ENCODE data around the gene SV2A. TPM values are rescaled to one million over a fixed set of nuclear protein-coding genes. Genes with fewer than 3 reads are reported as not detected.
"Not testable (repeated sequence)": the region's sequence is repeated elsewhere in the genome, so short reads cannot be mapped to it uniquely, and the experiment has no call there.

The SV2A gene
- total RNA-seq, 6 experiments from 2014 or later: 0.12 to 0.50 (median 0.25) TPM

DNA sequence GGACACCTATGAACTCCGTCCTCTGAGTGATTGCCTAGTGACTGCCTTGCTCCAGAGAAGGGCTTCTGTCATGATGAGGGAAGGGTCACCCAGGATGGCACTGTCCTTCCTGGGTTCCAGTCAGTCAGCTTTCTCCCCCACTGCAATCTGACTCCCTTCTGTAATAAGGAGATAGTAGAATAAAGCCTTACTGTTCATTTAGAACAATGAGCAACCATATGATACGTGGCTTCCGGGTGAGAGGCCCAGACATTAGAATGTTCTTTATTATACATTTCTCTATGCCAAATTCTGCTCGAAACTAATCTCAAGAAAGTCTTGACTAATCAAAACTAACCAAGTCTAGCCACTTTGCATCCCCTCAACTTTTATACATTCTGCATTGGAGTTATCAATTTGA lies 27.6 kb upstream of the SV2A start:
- Histone ChIP-seq H3K27me3 (no peaks in the 10 kb centered on the region), H3K9me3 (no peaks in the 10 kb centered on the region), H3K4me1 (no peaks in the 10 kb centered on the region), H3K36me3 (peaks cover 0 to 49% (median 25%) of the 10 kb centered on the region in 4 donors), H3K4me3 (no peak overlapping the region), H3K27ac (no peak overlapping the region)
- DNase-seq (no peak), ATAC-seq (no peak)
- no peak for TF ChIP-seq POLR2A (IDR thresholded peaks at IDR 0.05)
- no peak for TF ChIP-seq CTCF (IDR thresholded peaks at IDR 0.05)
- intact Hi-C loops (cut with DNase I): no loop called here
- 92% methylated on average over 3 of the region's 4 CpGs for WGBS (ENCODE audit: insufficient coverage, low coverage, low lambda C conversion rate, missing lambda C conversion rate)

DNA sequence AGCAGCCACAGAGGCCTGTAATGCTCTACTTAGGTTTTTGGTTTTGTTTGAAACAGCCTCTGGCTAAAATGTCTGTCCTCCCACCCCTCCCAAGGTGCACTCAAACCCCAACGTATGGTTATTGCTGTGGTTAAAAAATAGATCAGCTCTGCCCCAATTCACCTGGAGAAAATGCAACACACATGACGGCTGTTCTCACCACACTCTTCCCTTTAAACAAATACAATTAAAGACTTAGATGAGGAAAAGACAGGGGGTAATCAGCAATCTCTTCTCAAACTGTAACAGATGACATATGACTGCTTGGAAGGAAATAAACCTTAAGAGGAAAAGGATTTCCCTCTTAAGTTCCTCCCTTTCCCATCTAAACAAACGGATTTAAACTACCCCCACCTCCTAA lies 25.2 kb upstream of the SV2A start:
- Histone ChIP-seq H3K9me3 (no peaks in the 10 kb centered on the region), H3K4me3 (no peak overlapping the region), H3K27ac (no peak overlapping the region), H3K4me1 (peaks cover 0 to 11% (median 0%) of the 10 kb centered on the region in 4 donors), H3K27me3 (no peaks in the 10 kb centered on the region), H3K36me3 (peaks cover 0 to 32% (median 18%) of the 10 kb centered on the region in 4 donors)
- ATAC-seq (no peak), DNase-seq (no peak)
- intact Hi-C loops (cut with DNase I): no loop called here
- TF ChIP-seq POLR2A (IDR thresholded peaks at IDR 0.05): no peak
- TF ChIP-seq CTCF (IDR thresholded peaks at IDR 0.05): no peak
- 59% methylated on average over 3 of the region's 3 CpGs for WGBS (ENCODE audit: insufficient coverage, low coverage, low lambda C conversion rate, missing lambda C conversion rate)

GRCh38 chr1:149942207-149942606 lies 24.6 kb upstream of the SV2A start:
- intact Hi-C loops (cut with DNase I): no loop called here
- H3K27ac ChIP-seq: no peak overlapping the region
- H3K4me1 ChIP-seq: peaks cover 0 to 12% (median 0%) of the 10 kb centered on the region in 4 donors

DNA sequence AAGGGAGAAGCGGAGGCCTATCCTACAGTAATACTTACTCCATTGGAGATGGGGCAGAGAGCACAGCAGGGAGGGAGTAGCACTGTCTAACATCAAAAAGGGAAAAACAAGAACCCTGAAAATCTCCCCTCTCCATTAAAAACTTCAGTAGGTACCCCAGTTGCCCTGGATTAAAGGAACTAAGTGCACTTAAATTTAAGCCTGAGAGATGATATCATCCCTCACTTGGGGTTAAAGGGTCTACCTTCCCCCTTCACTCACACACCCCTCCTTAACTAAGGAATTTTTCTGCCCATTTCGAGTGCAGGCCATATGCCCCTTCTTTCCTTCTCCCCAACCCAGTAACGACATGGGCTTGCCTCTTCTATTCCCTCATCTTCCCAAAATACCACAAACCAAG lies 22.8 kb upstream of the SV2A start:
- DNase-seq (no peak), ATAC-seq (no peak)
- H3K9me3 ChIP-seq: no peaks in the 10 kb centered on the region
- peak overlapping the region in 1 of 3 donors; percentile 71 for H3K27ac ChIP-seq
- no peak overlapping the region for H3K4me3 ChIP-seq
- 93% methylated on average over 3 of the region's 3 CpGs for WGBS (ENCODE audit: insufficient coverage, low coverage, low lambda C conversion rate, missing lambda C conversion rate)
- no peaks in the 10 kb centered on the region for H3K27me3 ChIP-seq
- no peak for TF ChIP-seq POLR2A (IDR thresholded peaks at IDR 0.05)
- TF ChIP-seq CTCF (IDR thresholded peaks at IDR 0.05): no peak
- peaks cover 0 to 21% (median 3%) of the 10 kb centered on the region in 4 donors for H3K4me1 ChIP-seq
- H3K36me3 ChIP-seq: peaks cover 0 to 14% (median 7%) of the 10 kb centered on the region in 4 donors
- intact Hi-C loops (cut with DNase I): no loop called here

More at GRCh38 chr1:149942207-149942606, 24.6 kb upstream of the SV2A start:
- no peaks in the 10 kb centered on the region for H3K27me3 ChIP-seq
- peaks cover 0 to 31% (median 17%) of the 10 kb centered on the region in 4 donors for H3K36me3 ChIP-seq
- no peaks in the 10 kb centered on the region for H3K9me3 ChIP-seq
- no peak for DNase-seq
- H3K4me3 ChIP-seq: no peak overlapping the region
- peak in 1 of 4 donors; percentile 46 for ATAC-seq
- WGBS (ENCODE audit: insufficient coverage, low coverage, low lambda C conversion rate, missing lambda C conversion rate): 53% methylated on average over 5 of the region's 5 CpGs
- peak in 2 of 4 donors; percentile 17 to 19 for TF ChIP-seq CTCF (IDR thresholded peaks at IDR 0.05)
- no peak for TF ChIP-seq POLR2A (IDR thresholded peaks at IDR 0.05)

DNA sequence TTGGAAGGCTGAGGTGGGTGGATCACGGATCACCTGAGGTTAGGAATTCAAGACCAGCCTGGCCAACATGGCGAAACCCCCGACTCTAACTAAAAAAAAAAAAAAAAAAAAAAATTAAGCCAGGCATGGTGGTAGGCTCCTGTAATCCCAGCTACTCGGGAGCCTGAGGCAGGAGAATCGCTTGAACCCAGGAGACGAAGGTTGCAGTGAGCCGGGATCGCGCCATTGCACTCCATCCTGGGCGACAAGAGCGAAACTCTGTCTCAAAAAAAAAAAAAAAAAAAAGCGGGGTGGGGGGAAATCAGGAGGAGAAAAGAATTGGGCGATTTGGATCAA lies 21.0 kb upstream of the SV2A start:
- 54% methylated on average over 10 of the region's 13 CpGs for WGBS (ENCODE audit: insufficient coverage, low coverage, low lambda C conversion rate, missing lambda C conversion rate)
- intact Hi-C loops (cut with DNase I): not testable (repeated sequence)

More for the DNA sequence above, 21.0 kb upstream of the SV2A start:
- Histone ChIP-seq H3K27ac (peak overlapping the region; percentile 51 to 71 (median 58)), H3K4me1 (peaks cover 0 to 21% (median 3%) of the 10 kb centered on the region in 4 donors)
- ATAC-seq, H3K36me3 ChIP-seq, H3K27me3 ChIP-seq, H3K9me3 ChIP-seq, H3K4me3 ChIP-seq, DNase-seq: not testable (repeated sequence)

Data from right lobe of liver (tissue), 6 donors.